Ovary (tissue), 3 donors: Measurements from ENCODE around the gene KCNN1.

Source experiments
- CTCF ChIP-seq, 3 donors: fragments of 450-650 bp in 2 of 3; fragments of 200-600 bp in 1 of 3; IDR thresholded peaks; one replicate each; pipeline versions ENCODE4 v1.5.1 to v1.8.0; 2016 to 2022; ENCODE audit warnings: antibody characterized with exemption in 3 of 3, mild to moderate bottlenecking in 1 of 3
- POLR2A ChIP-seq: fragments of 450-650 bp; IDR thresholded peaks from one replicate; pipeline ENCODE4 v1.6.1; 2017; ENCODE audit warnings: antibody characterized with exemption, mild to moderate bottlenecking, moderate library complexity
- donor health status: DM: no; HTN: no; CAD: no.

DNA sequence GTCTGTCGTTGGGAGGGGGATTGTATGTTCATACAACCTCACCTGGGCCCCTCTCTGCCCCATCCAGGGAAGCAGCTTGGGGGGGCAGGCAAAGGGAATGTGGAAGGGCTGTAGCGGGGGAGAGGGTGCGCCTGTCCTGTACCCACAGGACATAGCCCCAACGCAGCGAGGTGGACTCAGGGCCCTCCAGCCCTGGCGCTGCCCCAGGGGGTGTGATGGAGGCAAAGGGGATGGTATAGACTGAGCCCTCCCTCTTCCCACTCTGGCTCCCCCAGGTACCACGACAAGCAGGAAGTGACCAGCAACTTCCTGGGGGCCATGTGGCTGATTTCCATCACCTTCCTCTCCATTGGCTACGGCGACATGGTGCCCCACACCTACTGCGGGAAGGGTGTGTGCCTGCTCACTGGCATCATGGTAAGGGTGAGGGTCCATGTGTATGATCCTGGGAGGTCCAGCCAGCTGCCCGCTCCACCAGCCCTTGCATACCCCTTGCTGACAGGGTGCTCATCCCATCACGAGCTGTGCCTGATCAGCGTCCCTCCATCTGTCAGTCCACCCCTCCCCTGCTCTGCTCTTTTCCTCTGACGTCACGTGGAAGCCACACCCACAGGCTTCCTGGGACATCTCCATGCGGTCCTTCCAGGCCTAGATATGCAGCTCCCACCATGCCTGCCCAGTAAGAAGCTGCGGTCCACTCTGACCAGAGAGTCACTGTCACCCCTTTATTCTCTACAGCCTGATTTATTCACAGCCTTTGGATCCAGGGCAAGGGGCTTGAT lies 18.3 kb downstream of the KCNN1 start:
- TF ChIP-seq CTCF (IDR thresholded peaks at IDR 0.05): no peak
- TF ChIP-seq POLR2A: no peak
